ENCODE measurements around the gene CDC42BPB.
"Not testable (repeated sequence)": the region's sequence is repeated elsewhere in the genome, so short reads cannot be mapped to it uniquely, and the experiment has no call there.

The CDC42BPB gene

DNA sequence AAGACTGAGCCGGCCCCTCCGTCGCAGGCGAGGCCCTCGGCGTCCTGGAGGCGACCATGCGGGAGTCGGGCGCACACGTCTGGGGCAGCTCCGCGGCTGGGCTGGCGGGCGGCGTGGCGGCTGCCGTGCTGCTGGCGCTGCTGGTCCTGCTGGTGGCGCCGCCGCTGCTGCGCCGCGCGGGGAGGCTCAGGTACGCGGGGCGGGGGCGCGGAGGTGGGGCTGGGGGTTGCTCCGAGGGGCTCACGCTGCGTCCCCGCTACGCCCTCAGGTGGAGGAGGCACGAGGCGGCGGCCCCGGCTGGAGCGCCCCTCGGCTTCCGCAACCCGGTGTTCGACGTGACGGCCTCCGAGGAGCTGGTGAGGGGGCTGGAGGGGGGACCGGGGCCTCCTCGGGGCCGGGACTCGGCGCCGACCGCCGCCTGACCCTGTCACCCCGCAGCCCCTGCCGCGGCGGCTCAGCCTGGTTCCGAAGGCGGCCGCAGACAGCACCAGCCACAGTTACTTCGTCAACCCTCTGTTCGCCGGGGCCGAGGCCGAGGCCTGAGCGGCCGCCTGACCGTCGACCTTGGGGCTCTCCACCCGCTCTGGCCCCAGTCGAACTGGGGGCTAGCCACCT, 127.1 kb downstream of the CDC42BPB start:
- Histone ChIP-seq H3K27me3 (replicated peaks) (peaks cover 22% of the 10 kb centered on the region), H3K27ac (no peak overlapping the region), H3K4me3 (ENCODE audit: low read depth, low read length) (no peak overlapping the region), H3K36me3 (replicated peaks) (peaks cover 13% of the 10 kb centered on the region)
- in situ Hi-C loops (cut with HindIII; ENCODE audit: low pct_ligation_motif_present, low sequenced_read_pairs): no loop called here
- TF ChIP-seq, protein P1, sequence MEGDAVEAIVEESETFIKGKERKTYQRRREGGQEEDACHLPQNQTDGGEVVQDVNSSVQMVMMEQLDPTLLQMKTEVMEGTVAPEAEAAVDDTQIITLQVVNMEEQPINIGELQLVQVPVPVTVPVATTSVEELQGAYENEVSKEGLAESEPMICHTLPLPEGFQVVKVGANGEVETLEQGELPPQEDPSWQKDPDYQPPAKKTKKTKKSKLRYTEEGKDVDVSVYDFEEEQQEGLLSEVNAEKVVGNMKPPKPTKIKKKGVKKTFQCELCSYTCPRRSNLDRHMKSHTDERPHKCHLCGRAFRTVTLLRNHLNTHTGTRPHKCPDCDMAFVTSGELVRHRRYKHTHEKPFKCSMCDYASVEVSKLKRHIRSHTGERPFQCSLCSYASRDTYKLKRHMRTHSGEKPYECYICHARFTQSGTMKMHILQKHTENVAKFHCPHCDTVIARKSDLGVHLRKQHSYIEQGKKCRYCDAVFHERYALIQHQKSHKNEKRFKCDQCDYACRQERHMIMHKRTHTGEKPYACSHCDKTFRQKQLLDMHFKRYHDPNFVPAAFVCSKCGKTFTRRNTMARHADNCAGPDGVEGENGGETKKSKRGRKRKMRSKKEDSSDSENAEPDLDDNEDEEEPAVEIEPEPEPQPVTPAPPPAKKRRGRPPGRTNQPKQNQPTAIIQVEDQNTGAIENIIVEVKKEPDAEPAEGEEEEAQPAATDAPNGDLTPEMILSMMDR (IDR thresholded peaks at IDR 0.05; ENCODE audit: low read depth, low read length, missing control alignments): no peak
- no peak for DNase-seq

DNA sequence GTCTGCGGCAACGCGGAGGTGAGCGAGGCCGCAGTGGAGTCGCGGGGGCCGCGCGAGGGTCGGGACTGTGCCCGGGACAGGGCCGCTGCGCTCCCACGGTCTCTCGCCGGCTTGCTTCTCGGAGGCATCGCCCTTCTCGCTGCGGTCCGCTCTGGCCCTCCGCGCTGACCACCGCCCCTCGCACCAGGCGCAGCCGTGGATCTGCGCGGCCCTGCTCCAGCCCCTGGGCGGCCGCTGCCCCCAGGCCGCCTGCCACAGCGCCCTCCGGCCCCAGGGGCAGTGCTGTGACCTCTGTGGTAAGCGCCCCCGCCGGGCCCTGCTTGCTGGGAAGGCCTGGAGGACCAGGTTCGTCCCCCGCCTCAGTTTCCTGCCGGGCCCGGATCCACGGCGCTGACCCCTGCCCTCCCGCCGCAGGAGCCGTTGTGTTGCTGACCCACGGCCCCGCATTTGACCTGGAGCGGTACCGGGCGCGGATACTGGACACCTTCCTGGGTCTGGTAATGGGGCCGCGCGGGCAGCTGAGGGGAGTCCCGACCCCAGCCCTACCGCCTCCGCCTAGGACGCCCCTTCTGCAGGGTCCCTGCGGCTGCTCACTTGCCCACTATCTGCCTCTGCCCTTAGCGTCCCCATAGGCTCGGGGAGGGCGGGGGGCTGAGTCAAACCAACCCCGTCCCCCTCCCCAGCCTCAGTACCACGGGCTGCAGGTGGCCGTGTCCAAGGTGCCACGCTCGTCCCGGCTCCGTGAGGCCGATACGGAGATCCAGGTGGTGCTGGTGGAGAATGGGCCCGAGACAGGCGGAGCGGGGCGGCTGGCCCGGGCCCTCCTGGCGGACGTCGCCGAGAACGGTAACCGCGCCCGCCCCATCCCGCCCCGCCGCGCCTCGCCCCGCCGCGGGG, 127.9 kb downstream of the CDC42BPB start:
- H3K4me3 ChIP-seq (ENCODE audit: low read depth, low read length): no peak overlapping the region
- DNase-seq: no peak
- peaks cover 13% of the 10 kb centered on the region for H3K36me3 ChIP-seq (replicated peaks)
- in situ Hi-C loops (cut with HindIII; ENCODE audit: low pct_ligation_motif_present, low sequenced_read_pairs): no loop called here
- peaks cover 28% of the 10 kb centered on the region for H3K27me3 ChIP-seq (replicated peaks)
- TF ChIP-seq, protein P1 (IDR thresholded peaks at IDR 0.05; ENCODE audit: low read depth, low read length, missing control alignments): no peak
- no peak overlapping the region for H3K27ac ChIP-seq

DNA sequence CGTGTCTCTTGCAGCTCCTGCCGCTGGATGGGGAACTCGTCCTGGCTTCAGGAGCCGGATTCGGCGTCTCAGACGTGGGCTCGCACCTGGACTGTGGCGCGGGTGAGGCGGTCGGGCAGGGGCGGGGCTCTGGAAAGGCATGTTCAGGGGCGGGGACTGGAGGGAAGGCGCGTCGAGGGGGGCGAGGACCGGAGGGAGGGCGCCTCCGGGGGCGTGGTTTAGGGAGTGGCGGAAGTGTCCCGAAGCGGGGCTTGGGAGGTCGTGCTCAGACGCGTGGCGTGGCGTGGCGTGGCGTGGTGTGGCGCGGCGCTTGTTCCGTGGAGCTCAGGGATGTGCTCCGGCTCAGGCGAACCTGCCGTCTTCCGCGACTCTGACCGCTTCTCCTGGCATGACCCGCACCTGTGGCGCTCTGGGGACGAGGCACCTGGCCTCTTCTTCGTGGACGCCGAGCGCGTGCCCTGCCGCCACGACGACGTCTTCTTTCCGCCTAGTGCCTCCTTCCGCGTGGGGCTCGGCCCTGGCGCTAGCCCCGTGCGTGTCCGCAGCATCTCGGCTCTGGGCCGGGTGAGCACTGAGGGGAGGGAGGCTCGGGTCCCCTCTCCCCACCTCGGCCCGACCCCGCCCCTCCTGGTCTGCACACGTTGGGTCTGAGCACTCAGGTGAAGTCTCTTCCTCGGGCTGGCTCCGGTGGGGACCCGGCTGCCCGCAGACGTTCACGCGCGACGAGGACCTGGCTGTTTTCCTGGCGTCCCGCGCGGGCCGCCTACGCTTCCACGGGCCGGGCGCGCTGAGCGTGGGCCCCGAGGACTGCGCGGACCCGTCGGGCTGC, 128.7 kb downstream of the CDC42BPB start:
- Histone ChIP-seq H3K27ac (no peak overlapping the region), H3K27me3 (replicated peaks) (peaks cover 36% of the 10 kb centered on the region), H3K36me3 (replicated peaks) (peaks cover 7% of the 10 kb centered on the region), H3K4me3 (ENCODE audit: low read depth, low read length) (peak overlapping the region; percentile 43)
- in situ Hi-C loops (cut with HindIII; ENCODE audit: low pct_ligation_motif_present, low sequenced_read_pairs): no loop called here
- DNase-seq: no peak
- TF ChIP-seq, protein P1 (IDR thresholded peaks at IDR 0.05; ENCODE audit: low read depth, low read length, missing control alignments): no peak

DNA sequence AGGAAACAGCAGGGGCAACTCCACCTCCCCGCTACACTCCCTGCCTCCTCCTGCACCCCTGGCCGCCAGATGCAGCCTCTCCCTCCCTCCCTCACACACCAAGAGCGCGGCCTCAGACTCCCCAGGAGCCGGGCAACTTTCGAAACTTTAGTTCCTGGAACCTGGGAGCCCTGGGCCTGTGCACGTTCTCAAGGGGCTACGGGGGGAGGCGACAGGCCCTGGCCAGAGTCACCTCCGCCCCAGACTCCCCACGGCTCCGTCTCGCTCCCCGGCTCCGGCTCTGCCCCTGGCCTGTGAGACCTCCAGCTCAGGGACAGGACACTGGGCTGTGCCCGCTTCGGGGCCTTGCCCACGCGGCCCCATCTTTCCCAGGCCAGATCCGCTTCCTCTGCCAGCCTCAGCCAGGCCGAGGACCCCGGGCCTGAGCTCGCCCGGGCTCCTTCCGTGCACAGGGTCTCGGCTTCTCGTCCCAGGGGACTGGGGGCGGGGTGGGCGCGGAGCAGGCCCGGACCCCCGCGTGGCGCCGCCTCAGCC, 129.4 kb downstream of the CDC42BPB start:
- no peak overlapping the region for H3K27ac ChIP-seq
- TF ChIP-seq, protein P1 (IDR thresholded peaks at IDR 0.05; ENCODE audit: low read depth, low read length, missing control alignments): no peak
- peaks cover 43% of the 10 kb centered on the region for H3K27me3 ChIP-seq (replicated peaks)
- H3K36me3 ChIP-seq (replicated peaks): peaks cover under 1% of the 10 kb centered on the region
- in situ Hi-C loops (cut with HindIII; ENCODE audit: low pct_ligation_motif_present, low sequenced_read_pairs): no loop called here
- DNase-seq: no peak
- H3K4me3 ChIP-seq (ENCODE audit: low read depth, low read length): peak overlapping the region; percentile 43

DNA sequence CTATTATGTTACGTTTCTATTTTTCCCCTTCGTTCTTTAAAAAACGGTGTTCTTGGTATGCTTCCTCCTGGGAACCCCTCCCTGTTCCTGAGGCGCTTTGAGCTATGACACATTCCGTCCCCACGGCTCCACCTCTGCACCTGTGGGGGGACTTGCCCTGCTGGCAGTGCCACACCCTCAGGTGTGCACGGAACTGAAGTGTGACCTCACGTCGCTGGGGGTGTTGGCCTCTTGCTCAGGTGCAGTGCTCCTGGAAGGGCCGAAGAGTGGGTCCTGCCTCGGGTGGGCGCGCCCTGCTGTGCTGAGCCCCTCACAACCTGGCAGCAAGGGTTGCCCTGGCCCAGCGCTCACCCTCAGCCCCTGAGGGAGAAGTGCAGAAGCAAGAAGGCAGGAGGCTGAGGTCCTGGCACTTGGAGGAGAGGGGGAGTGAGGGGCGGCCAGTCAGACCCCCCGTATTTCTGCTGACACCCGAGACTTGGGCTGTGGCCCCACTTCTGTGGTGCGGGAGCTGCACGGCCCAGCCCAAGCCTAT, 129.9 kb downstream of the CDC42BPB start:
- DNase-seq: no peak
- Histone ChIP-seq H3K36me3 (replicated peaks) (no peaks in the 10 kb centered on the region), H3K27me3 (replicated peaks) (peaks cover 48% of the 10 kb centered on the region), H3K27ac (no peak overlapping the region), H3K4me3 (ENCODE audit: low read depth, low read length) (no peak overlapping the region)
- TF ChIP-seq, protein P1 (IDR thresholded peaks at IDR 0.05; ENCODE audit: low read depth, low read length, missing control alignments): no peak
- in situ Hi-C loops (cut with HindIII; ENCODE audit: low pct_ligation_motif_present, low sequenced_read_pairs): no loop called here

DNA sequence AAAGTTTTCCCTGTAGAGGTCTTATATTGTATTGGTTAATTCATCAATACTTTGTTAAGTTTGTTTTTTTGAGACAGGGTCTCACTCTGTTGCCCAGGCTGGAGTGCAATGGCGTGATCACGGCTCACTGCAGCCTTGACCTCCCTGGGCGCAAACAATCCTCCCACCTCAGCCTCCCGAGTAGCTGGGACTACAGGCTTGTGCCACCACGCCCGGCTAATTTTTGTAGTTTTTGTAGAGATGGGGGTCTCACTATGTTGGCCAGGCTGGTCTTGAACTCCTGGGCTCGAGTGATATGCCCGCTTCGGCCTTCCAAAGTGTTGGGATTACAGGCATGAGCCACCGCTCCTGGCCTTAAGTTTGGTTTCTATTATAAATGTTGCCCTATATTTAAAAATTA, 130.5 kb downstream of the CDC42BPB start:
- H3K27me3 ChIP-seq (replicated peaks): peaks cover 51% of the 10 kb centered on the region
- in situ Hi-C loops (cut with HindIII; ENCODE audit: low pct_ligation_motif_present, low sequenced_read_pairs): not testable (repeated sequence)

More for the DNA sequence above, 130.5 kb downstream of the CDC42BPB start:
- H3K4me3 ChIP-seq (ENCODE audit: low read depth, low read length); H3K36me3 ChIP-seq (replicated peaks); DNase-seq; H3K27ac ChIP-seq: not testable (repeated sequence)
